Stimulated activated CD8-positive, alpha-beta memory T cell treated with anti-CD3 and anti-CD28 coated beads, Interleukin-4, amount 100 ng/mL, for 4 hours (primary cell): ENCODE measurements around the gene ADAP1.
"Not testable (repeated sequence)": the region's sequence is repeated elsewhere in the genome, so short reads cannot be mapped to it uniquely, and the experiment has no call there.

Experiments used
- DNase-seq, 2 donors: peaks; one replicate each; pipeline ENCODE4 v3.0.0-alpha.2; 2020; ENCODE audit warnings: low read depth in 2 of 2, low spot score in 1 of 2

The ADAP1 gene

GRCh38 chr7:960269-960871 lies 5.9 kb upstream of the ADAP1 start:
- DNase-seq = no peak

- not testable (repeated sequence) for DNase-seq
Measured at GRCh38 chr7:959740-960139, 5.3 kb upstream of the ADAP1 start.

GRCh38 chr7:959271-959670 lies 4.8 kb upstream of the ADAP1 start:
- DNase-seq = no peak

GRCh38 chr7:958221-959200 lies 4.0 kb upstream of the ADAP1 start:
- no peak for DNase-seq

- no peak for DNase-seq
Measured at GRCh38 chr7:957418-958220, 3.1 kb upstream of the ADAP1 start.

GRCh38 chr7:956031-956430 lies 1.6 kb upstream of the ADAP1 start:
- DNase-seq = no peak

GRCh38 chr7:953547-954327 lies 743 bp downstream of the ADAP1 start:
- no peak for DNase-seq

GRCh38 chr7:952548-953441 lies 1.7 kb downstream of the ADAP1 start:
- no peak for DNase-seq

GRCh38 chr7:951881-952547 lies 2.5 kb downstream of the ADAP1 start:
- DNase-seq = no peak

GRCh38 chr7:949021-949934 lies 5.2 kb downstream of the ADAP1 start:
- DNase-seq = no peak

- no peak for DNase-seq
Measured at GRCh38 chr7:947391-948210, 6.9 kb downstream of the ADAP1 start.

GRCh38 chr7:946256-946996 lies 8.1 kb downstream of the ADAP1 start:
- DNase-seq = no peak

GRCh38 chr7:945556-946255 lies 8.8 kb downstream of the ADAP1 start:
- no peak for DNase-seq

- DNase-seq = no peak
Measured at GRCh38 chr7:945147-945555, 9.3 kb downstream of the ADAP1 start.

- DNase-seq = no peak
Measured at GRCh38 chr7:944744-945143, 9.7 kb downstream of the ADAP1 start.

GRCh38 chr7:943793-944192 lies 10.7 kb downstream of the ADAP1 start:
- DNase-seq = not testable (repeated sequence)
